Kidney epithelial cell (primary cell): ENCODE results near the gene FKBP8. TPM values are rescaled to one million over a fixed set of nuclear protein-coding genes. Genes with fewer than 3 reads are reported as not detected.

Experiments used
- DNase-seq: peaks from one replicate; pipeline ENCODE4 v3.0.0-alpha.2; 2010; ENCODE audit warnings: low read depth
- H3K27me3 ChIP-seq: 2 replicates; pipeline ENCODE4 v1.6.0; 2011; ENCODE audit warnings: low read length; ENCODE audit not compliant: control insufficient read depth, insufficient read depth
- H3K36me3 ChIP-seq: 2 replicates; pipeline ENCODE4 v1.5.1; 2011; ENCODE audit warnings: low read length; ENCODE audit not compliant: control insufficient read depth, insufficient read depth
- H3K4me3 ChIP-seq: 2 replicates; pipeline ENCODE4 v1.5.1; 2011; ENCODE audit warnings: low read depth, mild to moderate bottlenecking, control low read depth, low read length
- total RNA-seq: library from RNA; depleted of rRNA; stranded (reverse); fragments of >200 nt; gene quantifications from 2 replicates; pipeline ENCODE4 v1.2.3, GENCODE V29; 2015
- TF ChIP-seq, protein P1 (sequence below): IDR thresholded peaks from 2 replicates; pipeline ENCODE4 v1.5.1; 2011; ENCODE audit warnings: mild to moderate bottlenecking, moderate library complexity, low read length, control low read depth, inconsistent platforms; ENCODE audit not compliant: insufficient read depth, poor library complexity, severe bottlenecking

FKBP8 gene
- total RNA-seq, 1 donor from 2014 or later: 253 TPM

DNA sequence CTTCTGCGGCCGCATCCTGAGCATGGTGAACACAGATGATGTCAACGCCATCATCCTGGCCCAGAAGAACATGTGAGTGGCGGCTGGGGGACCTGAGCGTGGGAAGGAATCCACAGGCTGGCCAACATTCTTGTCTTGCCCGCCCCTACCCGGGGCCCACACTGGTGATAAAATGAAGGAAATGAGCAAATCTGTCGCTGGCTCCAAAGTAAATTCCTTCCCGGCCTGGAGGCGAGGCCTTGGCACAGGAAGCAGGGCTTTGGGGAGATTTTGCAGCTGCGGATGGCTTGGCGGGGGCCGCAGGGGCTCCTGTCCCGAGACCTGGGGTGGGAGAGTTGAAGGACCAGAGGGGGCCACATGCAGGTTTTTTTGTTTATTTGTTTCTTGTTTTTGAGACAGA is 18.7 kb upstream of the FKBP8 start:
- H3K36me3 ChIP-seq: peaks cover 2% of the 10 kb centered on the region
- H3K27me3 ChIP-seq: no peaks in the 10 kb centered on the region
- TF ChIP-seq, protein P1, sequence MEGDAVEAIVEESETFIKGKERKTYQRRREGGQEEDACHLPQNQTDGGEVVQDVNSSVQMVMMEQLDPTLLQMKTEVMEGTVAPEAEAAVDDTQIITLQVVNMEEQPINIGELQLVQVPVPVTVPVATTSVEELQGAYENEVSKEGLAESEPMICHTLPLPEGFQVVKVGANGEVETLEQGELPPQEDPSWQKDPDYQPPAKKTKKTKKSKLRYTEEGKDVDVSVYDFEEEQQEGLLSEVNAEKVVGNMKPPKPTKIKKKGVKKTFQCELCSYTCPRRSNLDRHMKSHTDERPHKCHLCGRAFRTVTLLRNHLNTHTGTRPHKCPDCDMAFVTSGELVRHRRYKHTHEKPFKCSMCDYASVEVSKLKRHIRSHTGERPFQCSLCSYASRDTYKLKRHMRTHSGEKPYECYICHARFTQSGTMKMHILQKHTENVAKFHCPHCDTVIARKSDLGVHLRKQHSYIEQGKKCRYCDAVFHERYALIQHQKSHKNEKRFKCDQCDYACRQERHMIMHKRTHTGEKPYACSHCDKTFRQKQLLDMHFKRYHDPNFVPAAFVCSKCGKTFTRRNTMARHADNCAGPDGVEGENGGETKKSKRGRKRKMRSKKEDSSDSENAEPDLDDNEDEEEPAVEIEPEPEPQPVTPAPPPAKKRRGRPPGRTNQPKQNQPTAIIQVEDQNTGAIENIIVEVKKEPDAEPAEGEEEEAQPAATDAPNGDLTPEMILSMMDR: no peak
- H3K4me3 ChIP-seq: no peak overlapping the region
- no peak for DNase-seq

DNA sequence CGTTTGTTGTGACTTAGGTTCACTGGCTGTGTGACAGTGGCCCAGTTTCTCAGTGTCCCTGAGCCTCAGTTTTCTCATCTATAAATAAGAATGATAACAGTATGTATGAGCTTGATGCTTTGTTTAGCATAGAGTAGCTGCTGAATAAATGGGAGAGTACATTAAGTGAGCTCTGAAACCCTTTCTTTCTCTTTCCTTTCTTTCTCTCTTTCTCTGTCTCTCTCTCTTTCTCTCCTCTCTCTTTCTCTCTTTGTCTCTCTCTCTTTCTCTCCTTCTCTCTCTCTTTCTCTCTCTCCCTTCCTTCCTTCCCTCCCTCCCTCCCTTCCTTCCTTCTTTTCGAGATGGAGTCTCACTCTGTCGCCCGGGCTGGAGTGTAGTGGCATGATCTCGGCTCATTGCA is 16.3 kb upstream of the FKBP8 start:
- TF ChIP-seq, protein P1: no peak
- DNase-seq: no peak
- Histone ChIP-seq H3K4me3 (no peak overlapping the region), H3K36me3 (peaks cover 2% of the 10 kb centered on the region), H3K27me3 (no peaks in the 10 kb centered on the region)

DNA sequence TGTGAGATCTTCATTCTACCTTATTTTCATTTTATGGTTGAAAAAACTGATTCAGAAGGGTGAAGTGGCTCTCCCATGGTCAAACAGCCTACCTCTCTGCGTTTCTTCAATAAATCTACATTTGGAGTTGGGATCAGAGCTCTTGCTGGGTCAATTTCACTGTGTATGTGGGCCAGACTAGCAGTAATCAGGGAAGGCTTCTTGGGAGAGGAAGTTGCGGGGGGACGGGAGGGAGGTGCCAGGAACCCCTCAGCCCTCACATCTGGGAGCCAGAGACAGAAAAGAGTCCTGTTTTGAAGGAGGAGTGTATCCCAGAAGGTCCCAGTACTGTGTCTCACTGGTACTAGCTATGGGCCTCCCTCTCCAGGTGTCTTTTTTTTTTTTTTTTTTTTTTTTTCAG is 15.2 kb upstream of the FKBP8 start:
- Histone ChIP-seq H3K27me3 (no peaks in the 10 kb centered on the region), H3K36me3 (peaks cover 2% of the 10 kb centered on the region), H3K4me3 (peak overlapping the region; percentile 85)
- no peak for DNase-seq
- TF ChIP-seq, protein P1: no peak

DNA sequence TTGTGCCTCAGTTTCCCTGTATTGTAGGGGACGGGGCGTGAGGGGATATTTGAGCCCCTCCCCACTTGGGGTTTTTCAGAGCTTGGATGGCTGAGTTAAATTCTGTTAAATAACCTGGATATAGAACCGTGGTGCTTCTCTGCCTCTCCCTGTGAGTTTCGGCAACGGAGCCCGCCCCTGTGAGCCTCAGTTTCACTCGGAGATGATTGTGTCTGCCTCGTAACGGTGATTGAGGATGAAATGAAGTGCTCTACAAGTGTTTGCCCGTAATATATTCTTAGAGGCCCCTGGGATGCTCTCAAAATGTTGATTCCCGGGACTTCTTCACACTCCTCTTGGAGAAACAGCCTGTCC is 14.8 kb upstream of the FKBP8 start:
- peak overlapping the region; percentile 85 for H3K4me3 ChIP-seq
- TF ChIP-seq, protein P1: no peak

DNA sequence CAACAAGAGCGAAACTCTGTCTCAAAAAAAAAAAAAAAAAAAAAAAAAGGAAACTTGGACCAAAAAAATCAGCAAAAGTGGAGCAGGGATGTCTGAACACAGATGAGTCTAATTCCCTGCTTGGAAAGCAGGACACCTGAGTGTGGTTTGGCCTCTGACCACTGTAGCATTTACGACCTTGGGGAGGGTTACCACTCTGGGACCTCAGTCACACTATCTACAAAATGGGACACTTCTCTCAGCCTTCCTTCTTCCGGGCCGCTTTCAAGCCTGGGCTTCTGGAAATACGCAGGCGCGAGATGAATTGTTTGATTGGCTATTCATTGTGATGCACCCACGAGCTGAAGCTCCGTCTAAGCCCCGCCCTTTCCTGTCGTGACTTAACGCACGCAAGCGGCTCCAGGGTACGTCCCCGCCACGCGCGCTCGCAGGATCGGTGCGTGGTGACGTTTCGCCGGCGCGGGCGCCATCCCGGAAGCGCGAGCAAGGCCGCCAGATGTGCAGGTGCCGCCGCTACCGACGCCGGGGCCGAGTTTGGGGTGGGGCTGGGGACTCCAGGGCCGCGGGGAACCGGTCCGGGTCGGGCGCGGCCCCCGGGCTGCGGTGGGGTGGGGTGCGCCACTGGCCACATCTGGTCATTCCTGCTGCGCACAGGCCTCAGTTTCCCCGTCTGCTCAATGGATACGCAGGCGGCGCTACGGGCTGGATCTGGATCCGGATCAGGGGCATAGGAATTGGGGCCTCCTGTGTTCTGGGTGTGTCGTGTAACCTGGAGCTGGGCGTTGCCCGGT is 14.2 kb upstream of the FKBP8 start, which contains the start of gene KXD1:
Gene KXD1 (plus strand): TSS at position 460 of the 791 bp plus-strand sequence. CDS start 4,187 bp downstream, outside the sequence.
- no peaks in the 10 kb centered on the region for H3K27me3 ChIP-seq
- peaks cover under 1% of the 10 kb centered on the region for H3K36me3 ChIP-seq
- TF ChIP-seq, protein P1: no peak
- H3K4me3 ChIP-seq: peak within 1 kb of the TSS; percentile 85
- peak; percentile 98 for DNase-seq

More for the DNA sequence above, 14.8 kb upstream of the FKBP8 start:
- Histone ChIP-seq H3K27me3 (no peaks in the 10 kb centered on the region), H3K36me3 (peaks cover 2% of the 10 kb centered on the region)
- no peak for DNase-seq

DNA sequence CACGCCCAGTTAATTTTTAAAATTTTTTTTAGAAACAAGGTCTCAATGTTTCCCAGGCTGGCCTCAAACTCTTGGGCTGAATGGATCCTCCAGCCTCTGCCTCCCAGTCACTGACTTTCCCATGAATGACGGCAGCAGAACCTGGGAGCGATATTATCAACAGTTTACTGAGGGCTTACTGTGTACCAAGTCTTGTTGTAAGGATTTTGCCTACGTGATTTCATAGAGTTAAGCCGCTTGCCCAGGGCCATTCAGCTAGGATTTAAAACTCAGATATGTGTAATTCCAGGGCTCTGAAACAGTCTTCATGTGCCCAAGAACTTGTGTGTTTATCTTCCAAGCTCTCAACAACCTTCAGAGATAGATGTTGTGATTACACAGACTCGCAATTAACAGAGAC is 8.3 kb upstream of the FKBP8 start:
- TF ChIP-seq, protein P1: no peak
- H3K4me3 ChIP-seq: no peak overlapping the region
- no peaks in the 10 kb centered on the region for H3K36me3 ChIP-seq
- no peaks in the 10 kb centered on the region for H3K27me3 ChIP-seq
- no peak for DNase-seq
